Left ventricle myocardium inferior (tissue), 1 donor: ENCODE data around the gene ZNF329. TPM values are rescaled to one million over a fixed set of nuclear protein-coding genes. Genes with fewer than 3 reads are reported as not detected.

ENCODE experiments used
- DNase-seq: peaks from one replicate; pipeline ENCODE4 v3.0.0-alpha.2; 2020
- H3K27ac ChIP-seq: fragments of 200-600 bp; replicated peaks from 2 replicates; pipeline ENCODE4 v1.8.0; 2021
- H3K27me3 ChIP-seq: fragments of 200-600 bp; 2 replicates; pipeline ENCODE4 v1.8.0; 2021; ENCODE audit warnings: low read depth
- H3K36me3 ChIP-seq: fragments of 200-600 bp; 2 replicates; pipeline ENCODE4 v1.8.0; 2021
- H3K4me1 ChIP-seq: fragments of 200-600 bp; 2 replicates; pipeline ENCODE4 v1.8.0; 2021
- H3K4me3 ChIP-seq: fragments of 200-600 bp; 2 replicates; pipeline ENCODE4 v1.8.0; 2021; ENCODE audit warnings: mild to moderate bottlenecking, moderate library complexity
- H3K9me3 ChIP-seq: fragments of 200-600 bp; replicated peaks from 2 replicates; pipeline ENCODE4 v1.8.0; 2021
- CTCF ChIP-seq: fragments of 200-600 bp; IDR thresholded peaks from 2 replicates; pipeline ENCODE4 v1.8.0; 2021; ENCODE audit warnings: antibody characterized with exemption, mild to moderate bottlenecking, borderline replicate concordance
- intact Hi-C: fragments of 100-400 bp; cut with micrococcal nuclease; formaldehyde crosslinking; loops from one replicate; pipeline ENCODE4 v1.11.0; 2022
- total RNA-seq: library from RNA; stranded (reverse); fragmentation: NEBNext Ultra II Directional; extraction: Animal tissue kit (Norgen Biotek cat#: 25700); gene quantifications from one replicate; pipeline ENCODE4 v1.2.1, GENCODE V29; 2021
- donor health status: DM: no; HTN: yes; CAD: no; lungs with severe emphysema.

Gene ZNF329
- total RNA-seq, 1 donor from 2014 or later: 7.8 TPM

- H3K36me3 ChIP-seq: peaks cover 53% of the 10 kb centered on the region
- TF ChIP-seq CTCF: no peak
- H3K4me1 ChIP-seq: no peaks in the 10 kb centered on the region
- no peak for DNase-seq
- H3K4me3 ChIP-seq: no peak overlapping the region
- H3K27ac ChIP-seq: no peak overlapping the region
- intact Hi-C loops: no loop called here
- no peaks in the 10 kb centered on the region for H3K27me3 ChIP-seq
- H3K9me3 ChIP-seq: peaks cover 95% of the 10 kb centered on the region
Observed at GRCh38 chr19:58079792-58080191, 70.8 kb downstream of the ZNF329 start.

Other genes with a start within 250 kb of the ZNF329 start
- 10.6 TPM for gene ZNF417, start 234.2 kb downstream of the ZNF329 start, total RNA-seq
- 10.9 TPM for gene ZNF418, start 215.4 kb downstream of the ZNF329 start, total RNA-seq
- gene ZNF256, start 203.1 kb downstream of the ZNF329 start, total RNA-seq: 10.8 TPM
- gene C19orf18, start 176.3 kb downstream of the ZNF329 start, total RNA-seq: 2.1 TPM
- gene ZNF606, start 148.0 kb downstream of the ZNF329 start, total RNA-seq: 13.7 TPM
- gene ZSCAN1, start 116.8 kb downstream of the ZNF329 start, total RNA-seq: not detected
- 3.8 TPM for gene ZNF135, start 91.5 kb downstream of the ZNF329 start, total RNA-seq
- gene ZSCAN18, start 52.6 kb downstream of the ZNF329 start, total RNA-seq: 76.1 TPM
- 19.3 TPM for gene ZNF274, start 32.3 kb upstream of the ZNF329 start, total RNA-seq
- gene ZNF544, start 78.1 kb upstream of the ZNF329 start, total RNA-seq: 24.0 TPM
- 4.9 TPM for gene ZNF8, start 128.2 kb upstream of the ZNF329 start, total RNA-seq
- gene ERVK3-1, start 154.6 kb upstream of the ZNF329 start, total RNA-seq: 22.7 TPM
- 1.8 TPM for gene ZSCAN22, start 176.2 kb upstream of the ZNF329 start, total RNA-seq
- 3.7 TPM for gene A1BG, start 202.7 kb upstream of the ZNF329 start, total RNA-seq
- gene ZNF497, start 212.0 kb upstream of the ZNF329 start, total RNA-seq: 0.41 TPM
- gene ZNF837, start 230.2 kb upstream of the ZNF329 start, total RNA-seq: 0.19 TPM
- gene RPS5, start 236.5 kb upstream of the ZNF329 start, total RNA-seq: 496 TPM
- gene RNF225, start 244.9 kb upstream of the ZNF329 start, total RNA-seq: not detected